GM12878 (cell line): ENCODE data around the gene SLC22A4. TPM values are rescaled to one million over a fixed set of nuclear protein-coding genes. Genes with fewer than 3 reads are reported as not detected.

ENCODE experiments used
- ATAC-seq: fragments of 200-7000 bp; cut with Tn5 transposase; 3 replicates; pipeline ENCODE4 v1.9.1; 2020; ENCODE audit warnings: mild to moderate bottlenecking, moderate library complexity
- BruUV-seq: library from RNA; stranded (reverse); fragments of 400-500 nt; replicated peaks from 2 replicates; lab custom pipeline; 2021; lab: Mats Ljungman, UMichigan
- CTCF ChIA-PET: fragments of 300-600 bp; sonication (Branson Sonifier 250); formaldehyde crosslinking; extraction: SDS; loops from one replicate; lab custom pipeline; 2021; ENCODE audit warnings: inconsistent platforms; lab: Yijun Ruan, JAX
- POLR2A ChIA-PET: fragments of 350-600 bp; formaldehyde crosslinking; extraction: SDS; loops from one replicate; lab custom pipeline; 2021; ENCODE audit warnings: inconsistent platforms; lab: Charles Lee
- RAD21 ChIA-PET: fragments of 300-600 bp; sonication (Branson Sonifier 250); formaldehyde crosslinking; loops from one replicate; lab custom pipeline; 2023; ENCODE audit warnings: antibody characterized with exemption; ENCODE audit not compliant: unreplicated experiment; lab: Charles Lee
- SMC1A ChIA-PET: fragments of 300-600 bp; sonication (Branson Sonifier 250); formaldehyde crosslinking; loops from one replicate; lab custom pipeline; 2023; ENCODE audit not compliant: unreplicated experiment, uncharacterized antibody; lab: Charles Lee
- DNase-seq: peaks from one replicate; pipeline ENCODE4 v3.0.0-alpha.2; 2011; ENCODE audit warnings: low read depth, low spot score
- FAIRE-seq: peaks from 3 replicates; lab custom pipeline; 2011; peaks lifted over from hg19 to GRCh38; lab: Jason Lieb, UNC
- H2AFZ ChIP-seq: 2 replicates; pipeline ENCODE4 v1.6.0; 2011; ENCODE audit warnings: low read depth, low read length, control low read depth; ENCODE audit not compliant: control insufficient read depth
- H3K27ac ChIP-seq: 2 replicates; pipeline ENCODE4 v1.5.1; 2011; ENCODE audit warnings: control low read depth; ENCODE audit not compliant: control insufficient read depth, insufficient read depth
- H3K27me3 ChIP-seq, 2 experiments: replicated peaks in 1 of 2; 2 replicates each; pipeline versions ENCODE4 v1.6.0 to v1.6.1; 2011; ENCODE audit warnings: low read length in 1 of 2; ENCODE audit not compliant: control insufficient read depth in 2 of 2, insufficient read depth in 2 of 2
- H3K36me3 ChIP-seq, 2 experiments: 2 replicates each; pipeline ENCODE4 v1.5.1; 2011; ENCODE audit warnings: low read length in 1 of 2; ENCODE audit not compliant: control insufficient read depth in 2 of 2, insufficient read depth in 2 of 2
- H3K4me1 ChIP-seq: 2 replicates; pipeline ENCODE4 v1.6.1; 2011; ENCODE audit warnings: mild to moderate bottlenecking, low read length, moderate library complexity, mixed read lengths; ENCODE audit not compliant: control insufficient read depth, insufficient read depth
- H3K4me2 ChIP-seq: 2 replicates; pipeline ENCODE4 v1.6.0; 2011; ENCODE audit warnings: control low read depth; ENCODE audit not compliant: control insufficient read depth, insufficient read depth
- H3K4me3 ChIP-seq: fragments of 200-600 bp; sonication (generic); 2 replicates; pipeline ENCODE4 v1.5.1; 2016
- H3K79me2 ChIP-seq: 2 replicates; pipeline ENCODE4 v1.6.0; 2011; ENCODE audit warnings: low read length; ENCODE audit not compliant: control insufficient read depth, insufficient read depth
- H3K9ac ChIP-seq: 2 replicates; pipeline ENCODE4 v1.8.0; 2011; ENCODE audit warnings: low read length, control low read depth, mixed read lengths; ENCODE audit not compliant: control insufficient read depth, insufficient read depth
- H3K9me3 ChIP-seq: replicated peaks from 3 replicates; pipeline ENCODE4 v1.5.1; 2011; ENCODE audit warnings: mild to moderate bottlenecking, low read length; ENCODE audit not compliant: control insufficient read depth, insufficient read depth
- H4K20me1 ChIP-seq: 2 replicates; pipeline ENCODE4 v1.6.0; 2011; ENCODE audit not compliant: control insufficient read depth, insufficient read depth
- ASH2L ChIP-seq: fragments of 300-600, 200-600 bp; sonication (generic); IDR thresholded peaks from 2 replicates; pipeline ENCODE4 v1.6.1; 2017; ENCODE audit warnings: low read depth, mild to moderate bottlenecking, borderline replicate concordance
- BCLAF1 ChIP-seq: fragments of 450-650 bp; IDR thresholded peaks from 2 replicates; pipeline ENCODE4 v1.6.1; 2017; ENCODE audit warnings: antibody characterized with exemption, mild to moderate bottlenecking, moderate library complexity
- BMI1 ChIP-seq: fragments of 450-650 bp; IDR thresholded peaks from 2 replicates; pipeline ENCODE4 v1.6.1; 2016; ENCODE audit warnings: mild to moderate bottlenecking, moderate library complexity, borderline replicate concordance
- CEBPB ChIP-seq, 2 experiments: fragments of 150-350 bp in 1 of 2; IDR thresholded peaks; 2 replicates each; pipeline ENCODE4 v1.6.1; 2012 to 2014; ENCODE audit warnings: low read depth in 2 of 2, low read length in 2 of 2, borderline replicate concordance in 1 of 2, inconsistent platforms in 1 of 2
- ESRRA ChIP-seq: IDR thresholded peaks from 2 replicates; pipeline ENCODE4 v1.6.1; 2012; ENCODE audit warnings: mild to moderate bottlenecking, low read length, improper control_type of control experiment
- EZH2 ChIP-seq: IDR thresholded peaks from 2 replicates; pipeline ENCODE4 v1.6.1; 2012; ENCODE audit warnings: low read depth, mild to moderate bottlenecking, control low read depth, inconsistent platforms, low read length, borderline replicate concordance; ENCODE audit not compliant: control insufficient read depth
- HCFC1 ChIP-seq: fragments of 150-350 bp; IDR thresholded peaks from 2 replicates; pipeline ENCODE4 v1.6.1; 2014; ENCODE audit warnings: low read length
- IKZF1 ChIP-seq: fragments of 450-650 bp; conservative IDR thresholded peaks from 2 replicates; pipeline ENCODE4 v1.6.1; 2017; ENCODE audit warnings: antibody characterized with exemption, mild to moderate bottlenecking
- IRF3 ChIP-seq: fragments of 450-650 bp; IDR thresholded peaks from 2 replicates; pipeline ENCODE4 v1.6.1; 2014; ENCODE audit warnings: mild to moderate bottlenecking
- KLF5 ChIP-seq: fragments of 450-650 bp; IDR thresholded peaks from 2 replicates; pipeline ENCODE4 v1.6.1; 2014; ENCODE audit warnings: mild to moderate bottlenecking; ENCODE audit not compliant: partially characterized antibody
- LARP7 ChIP-seq: fragments of 450-650 bp; IDR thresholded peaks from 2 replicates; pipeline ENCODE4 v1.6.1; 2017; ENCODE audit warnings: mild to moderate bottlenecking
- MYC ChIP-seq: IDR thresholded peaks from 2 replicates; pipeline ENCODE4 v1.6.1; 2011; ENCODE audit warnings: mild to moderate bottlenecking, low read length, moderate library complexity, inconsistent platforms; ENCODE audit not compliant: insufficient read depth, insufficient replicate concordance, insufficient read length, severe bottlenecking
- RFX5 ChIP-seq: IDR thresholded peaks from 2 replicates; pipeline ENCODE4 v1.6.1; 2011; ENCODE audit warnings: low read depth, low read length, improper control_type of control experiment
- SMAD1 ChIP-seq: fragments of 450-650 bp; IDR thresholded peaks from 2 replicates; pipeline ENCODE4 v1.6.1; 2018; ENCODE audit warnings: mild to moderate bottlenecking, low read depth; ENCODE audit not compliant: partially characterized antibody
- YY1 ChIP-seq: IDR thresholded peaks from 2 replicates; pipeline ENCODE4 v1.6.1; 2011; ENCODE audit warnings: low read depth, mild to moderate bottlenecking, low read length
- ZBTB33 ChIP-seq: fragments of 450-650 bp; IDR thresholded peaks from 2 replicates; pipeline ENCODE4 v1.6.1; 2017; ENCODE audit warnings: mild to moderate bottlenecking
- ZNF622 ChIP-seq: fragments of 450-650 bp; IDR thresholded peaks from 2 replicates; pipeline ENCODE4 v1.6.1; 2017; ENCODE audit warnings: mild to moderate bottlenecking, inconsistent platforms
- WGBS: methylation state at CpG from one replicate; pipeline ENCODE4 v1.1.6; 2016; ENCODE audit warnings: low lambda C conversion rate; ENCODE audit not compliant: insufficient replicate concordance, insufficient coverage; ENCODE audit errors: missing lambda C conversion rate; 5-methylcytosine and 5-hydroxymethylcytosine counted together
- in situ Hi-C: fragments of 300-500 bp; cut with MboI; formaldehyde crosslinking; loops from 9 replicates; pipeline ENCODE4 v1.14.3; 2018; ENCODE audit warnings: mixed read lengths
- intact Hi-C: fragments of 100-400 bp; cut with micrococcal nuclease; formaldehyde crosslinking; loops from one replicate; pipeline ENCODE4 v1.14.2; 2022; ENCODE audit not compliant: unreplicated experiment
- polyA plus RNA-seq, 11 experiments: library from polyadenylated mRNA; depleted of rRNA in 4 of 11; unstranded in 6 of 11; stranded (reverse) in 5 of 11; fragments of >200 nt; fragmentation: Nextera tagmentation in 4 of 11; fragmentation: Illumina TruSeq in 1 of 11; extraction: Ambion mirVana in 4 of 11; extraction: Trizol in 1 of 11; gene quantifications; 1 replicate in 1 of 11; 2 replicates in 10 of 11; pipeline versions ENCODE4 v1.2.1 to v1.2.3, GENCODE V29; 2011 to 2016; ENCODE audit warnings: inconsistent platforms in 2 of 11, missing spikeins in 2 of 11, low read depth in 1 of 11
- total RNA-seq, 4 experiments: library from RNA; depleted of rRNA in 3 of 4; stranded (reverse); fragments of >200 nt in 3 of 4; fragmentation: Illumina TruSeq in 1 of 4; extraction: Trizol in 1 of 4; gene quantifications; 2 replicates each; pipeline versions ENCODE4 v1.2.1 to v1.2.3, GENCODE V29; 2013 to 2021

Gene SLC22A4
- total and polyA plus RNA-seq, 10 of the 15 experiments (the other 5 are each of a cell fraction or from before 2014, with no cell fraction given) = 0.04 to 0.61 (median 0.10) TPM; not detected in 2

GRCh38 chr5:132386644-132387286, 92.6 kb downstream of the SLC22A4 start:
- H3K79me2 ChIP-seq = no peaks in the 10 kb centered on the region
- DNase-seq (peak; percentile 70), FAIRE-seq (peak; percentile 94), ATAC-seq (peak; percentile 96)
- ChIA-PET CTCF (interaction anchor here (0.7 to 22.4 kb wide), 56 partner anchors 8 to 521 kb away, joined by 3 to 481 read pairs (median 6); partner anchors contain the start of gene IRF1), POLR2A (interaction anchor here (0.6 to 3.7 kb wide), 8 partner anchors 9 to 115 kb away, joined by 3 to 16 read pairs (median 6); partner anchors contain the start of gene IRF1), SMC1A (interaction anchor here (0.8 to 16.0 kb wide), 28 partner anchors 8 to 497 kb away, joined by 3 to 340 read pairs (median 8); partner anchors contain the start of genes IRF1 and SLC22A5), RAD21 (interaction anchor here (0.6 to 7.3 kb wide), 39 partner anchors 9 to 524 kb away, joined by 3 to 279 read pairs (median 4); partner anchors contain the start of genes IRF1, KIF3A, SLC22A4 and SLC22A5)
- H2AFZ ChIP-seq = peak overlapping the region; percentile 76
- in situ Hi-C loops (loop anchor here (5.0 to 10.0 kb wide), 3 partner anchors 108 to 496 kb away; partner anchors contain the start of gene IRF1), intact Hi-C loops (loop anchor here (1.0 to 10.0 kb wide), 5 partner anchors 24 to 208 kb away; no protein-coding TSS in a partner anchor)
- WGBS = 34% methylated on average over 10 of the region's 10 CpGs
- H3K9me3 ChIP-seq = no peaks in the 10 kb centered on the region
- H3K27ac ChIP-seq = no peak overlapping the region
- no peaks in the 10 kb centered on the region for H4K20me1 ChIP-seq
- no TSS peak for BruUV-seq
- H3K27me3 ChIP-seq = no peaks in the 10 kb centered on the region
- H3K9ac ChIP-seq = no peak overlapping the region
- H3K4me1 ChIP-seq = peaks cover 20% of the 10 kb centered on the region
- no peak overlapping the region for H3K4me3 ChIP-seq
- H3K4me2 ChIP-seq = peak overlapping the region; percentile 67; the same call in 1 of the 2 replicates
- H3K36me3 ChIP-seq = no peaks in the 10 kb centered on the region; a peak in 1 of 4 replicates
- no peak for TF ChIP-seq MYC
- TF ChIP-seq EZH2 = no peak
- no peak for TF ChIP-seq ZNF622
- TF ChIP-seq RFX5 = 0 out of 2 replicates have a peak, but pooled peaks have one; percentile 8
- peak; percentile 90 for TF ChIP-seq YY1
- TF ChIP-seq ASH2L = no peak
- no peak for TF ChIP-seq ESRRA
- 0 out of 2 replicates have a peak, but pooled peaks have one; percentile 17 for TF ChIP-seq HCFC1
- TF ChIP-seq SMAD1 = no peak
- TF ChIP-seq ZBTB33 = no peak
- peak; percentile 71 for TF ChIP-seq KLF5
- TF ChIP-seq CEBPB (IDR thresholded peaks at IDR 0.05; ENCODE audit: borderline replicate concordance in 1 of 2, low read depth in 2 of 2, low read length in 2 of 2) = no peak
- TF ChIP-seq IKZF1 = peak; percentile 53
- TF ChIP-seq BMI1 = no peak
- TF ChIP-seq LARP7 = peak; percentile 41; the same call in 1 of the 2 replicates
- no peak for TF ChIP-seq BCLAF1
- TF ChIP-seq IRF3 = 0 out of 2 replicates have a peak, but pooled peaks have one; percentile 33
